Sigmoid colon (tissue), 7 donors: ENCODE results near the gene DPF3. TPM values are rescaled to one million over a fixed set of nuclear protein-coding genes. Genes with fewer than 3 reads are reported as not detected.
A peak's percentile ranks its signal among the peaks of the same experiment; 100 is the strongest.

Experiments
- DNase-seq: peaks from one replicate; pipeline ENCODE4 v3.0.0-alpha.2; 2019
- H3K27ac ChIP-seq, 4 donors: fragments of 200-600 bp; sonication (generic); one replicate each; pipeline ENCODE4 v1.5.1; 2016 to 2019; ENCODE audit warnings: mild to moderate bottlenecking in 1 of 4
- H3K27me3 ChIP-seq, 3 donors: fragments of 200-600 bp; sonication (generic); one replicate each; pipeline ENCODE4 v1.5.1; 2019; ENCODE audit warnings: mild to moderate bottlenecking in 1 of 3
- H3K36me3 ChIP-seq, 4 donors: fragments of 200-600 bp; sonication (generic); one replicate each; pipeline ENCODE4 v1.5.1; 2016 to 2019
- H3K4me1 ChIP-seq, 4 donors: fragments of 200-600 bp; sonication (generic); one replicate each; pipeline ENCODE4 v1.5.1; 2017 to 2019
- H3K4me3 ChIP-seq, 4 donors: fragments of 200-600 bp; sonication (generic); one replicate each; pipeline ENCODE4 v1.5.1; 2017 to 2019; ENCODE audit warnings: mild to moderate bottlenecking in 2 of 4, moderate library complexity in 1 of 4
- H3K9me3 ChIP-seq, 4 donors: fragments of 200-600 bp in 3 of 4; sonication (generic) in 3 of 4; one replicate each; pipeline versions ENCODE4 v1.5.1 to v1.6.1; 2013 to 2019
- EP300 ChIP-seq, 4 donors: sonication (generic); formaldehyde crosslinking; IDR thresholded peaks; one replicate each; pipeline ENCODE4 v1.6.1; 2017; ENCODE audit warnings: antibody characterized with exemption in 4 of 4
- POLR2A ChIP-seq, 2 donors: fragments of 450-650 bp; IDR thresholded peaks; one replicate each; pipeline ENCODE4 v1.6.1; 2016; ENCODE audit warnings: antibody characterized with exemption in 2 of 2, mild to moderate bottlenecking in 2 of 2, moderate library complexity in 2 of 2
- POLR2AphosphoS5 ChIP-seq, 4 donors: sonication (generic); formaldehyde crosslinking; IDR thresholded peaks; one replicate each; pipeline ENCODE4 v1.6.1; 2017; ENCODE audit warnings: antibody characterized with exemption in 4 of 4
- WGBS, 2 donors: extraction: QIAGEN DNeasy Blood & Tissue Kit; methylation state at CpG; one replicate each; pipeline ENCODE4 v1.1.7; 2013; 5-methylcytosine and 5-hydroxymethylcytosine counted together
- intact Hi-C: fragments of 100-400 bp; cut with DNase I; formaldehyde crosslinking; loops from one replicate; pipeline ENCODE4 v1.15.1; 2023
- polyA plus RNA-seq, 3 donors: library from polyadenylated mRNA; stranded (reverse); fragments of 200-250 nt; gene quantifications; one replicate each; pipeline ENCODE4 v1.2.3, GENCODE V29; 2013
- total RNA-seq, 4 donors: library from RNA; depleted of rRNA; stranded (reverse); fragments of >200 nt; gene quantifications; one replicate each; pipeline ENCODE4 v1.1.0, GENCODE V29; 2016
- TF ChIP-seq, protein P1 (sequence below), 4 experiments: fragments of 450-650 bp in 3 of 4; fragments of 200-600 bp in 1 of 4; IDR thresholded peaks; one replicate each; pipeline ENCODE4 v1.5.1; 2016 to 2019; ENCODE audit warnings: antibody characterized with exemption in 4 of 4, mild to moderate bottlenecking in 3 of 4, moderate library complexity in 2 of 4
- donor health status: healthy with polysubstance abuse.
- donor health status: Bipolar disorder and iron deficiency.
- donor health status: healthy.

DPF3 gene
- total and polyA plus RNA-seq, 7 donors, result 0.28 to 4.5 (median 2.3) TPM

DNA sequence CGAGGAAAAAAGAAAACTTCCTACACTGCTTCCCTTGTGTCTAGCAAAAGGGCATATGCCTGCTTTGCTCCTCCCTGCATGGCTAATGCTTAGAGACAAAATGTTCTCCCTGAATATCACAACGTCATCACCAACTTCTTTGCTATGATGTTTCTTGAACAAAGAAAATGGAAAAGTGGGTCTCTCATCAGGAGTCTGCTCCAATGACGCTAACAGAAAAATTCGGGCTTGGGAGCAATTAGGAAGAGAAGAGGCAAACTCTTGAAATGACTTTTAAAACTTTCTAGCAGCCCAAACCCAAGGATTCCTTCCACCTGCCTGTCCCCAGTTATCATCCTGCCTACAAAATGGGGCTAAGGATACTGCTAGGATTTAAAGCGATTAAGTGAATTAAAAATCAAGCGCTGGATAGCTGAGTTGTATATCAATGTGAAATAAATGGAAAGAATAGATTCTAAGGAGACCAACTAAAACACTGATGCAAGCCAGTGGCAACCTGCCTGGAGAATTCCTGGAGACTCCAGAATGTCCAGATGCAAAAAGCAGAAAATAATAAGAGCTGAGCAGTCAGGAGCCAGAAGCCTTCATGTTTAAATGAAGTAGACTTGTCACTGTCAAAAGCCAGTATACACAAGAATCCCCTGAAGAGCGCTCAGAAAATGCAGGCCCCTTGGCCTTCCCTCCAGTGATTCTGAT is 183.8 kb downstream of the DPF3 start:
- no peaks in the 10 kb centered on the region for H3K4me1 ChIP-seq
- 93 to 95% methylated on average over 7 of the region's 7 CpGs for WGBS, 2 donors
- TF ChIP-seq POLR2A (IDR thresholded peaks at IDR 0.05) (no peak), EP300 (IDR thresholded peaks at IDR 0.05) (no peak), POLR2AphosphoS5 (IDR thresholded peaks at IDR 0.05) (no peak)
- TF ChIP-seq, protein P1, sequence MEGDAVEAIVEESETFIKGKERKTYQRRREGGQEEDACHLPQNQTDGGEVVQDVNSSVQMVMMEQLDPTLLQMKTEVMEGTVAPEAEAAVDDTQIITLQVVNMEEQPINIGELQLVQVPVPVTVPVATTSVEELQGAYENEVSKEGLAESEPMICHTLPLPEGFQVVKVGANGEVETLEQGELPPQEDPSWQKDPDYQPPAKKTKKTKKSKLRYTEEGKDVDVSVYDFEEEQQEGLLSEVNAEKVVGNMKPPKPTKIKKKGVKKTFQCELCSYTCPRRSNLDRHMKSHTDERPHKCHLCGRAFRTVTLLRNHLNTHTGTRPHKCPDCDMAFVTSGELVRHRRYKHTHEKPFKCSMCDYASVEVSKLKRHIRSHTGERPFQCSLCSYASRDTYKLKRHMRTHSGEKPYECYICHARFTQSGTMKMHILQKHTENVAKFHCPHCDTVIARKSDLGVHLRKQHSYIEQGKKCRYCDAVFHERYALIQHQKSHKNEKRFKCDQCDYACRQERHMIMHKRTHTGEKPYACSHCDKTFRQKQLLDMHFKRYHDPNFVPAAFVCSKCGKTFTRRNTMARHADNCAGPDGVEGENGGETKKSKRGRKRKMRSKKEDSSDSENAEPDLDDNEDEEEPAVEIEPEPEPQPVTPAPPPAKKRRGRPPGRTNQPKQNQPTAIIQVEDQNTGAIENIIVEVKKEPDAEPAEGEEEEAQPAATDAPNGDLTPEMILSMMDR (IDR thresholded peaks at IDR 0.05), result no peak

DNA sequence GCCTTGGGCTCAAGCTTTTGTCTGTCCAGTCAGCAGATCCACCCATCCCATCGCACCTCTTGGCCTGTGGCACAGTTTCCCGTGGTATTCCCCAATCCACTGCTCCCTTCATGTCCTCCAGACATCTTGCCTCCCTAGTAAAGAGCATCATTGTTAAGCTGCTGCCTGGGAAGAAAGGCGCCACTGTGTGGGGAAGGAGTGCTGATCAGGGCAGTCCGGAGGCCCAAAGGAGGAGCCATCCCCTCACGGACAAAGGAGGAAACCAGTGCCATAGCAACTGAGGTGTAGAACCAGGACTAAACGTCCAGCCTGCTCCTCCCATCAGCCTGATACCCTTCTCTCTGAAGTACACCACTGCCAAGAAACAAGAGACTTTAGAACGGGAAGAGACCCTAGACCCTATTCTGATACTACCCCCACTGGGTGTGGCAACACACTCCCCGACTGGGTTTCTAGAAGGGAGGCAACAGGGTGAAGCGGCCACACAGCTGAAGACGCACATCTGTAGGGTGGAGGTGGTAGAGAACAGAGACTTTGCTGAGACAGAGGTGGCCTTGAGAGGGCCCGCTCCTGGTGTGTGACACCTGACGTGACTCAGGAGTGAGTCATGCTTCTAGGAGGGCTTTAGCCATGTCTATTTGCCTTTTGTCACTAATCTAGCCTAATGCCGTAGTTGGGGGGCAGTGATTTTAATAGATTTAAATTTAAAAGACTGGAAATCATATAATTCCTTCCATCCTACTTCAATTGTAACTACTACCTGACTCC is 185.0 kb downstream of the DPF3 start:
- H3K36me3 ChIP-seq, result no peaks in the 10 kb centered on the region
- intact Hi-C loops, result no loop called here

More for the DNA sequence above, 183.8 kb downstream of the DPF3 start:
- DNase-seq, result peak; percentile 18
- H3K4me3 ChIP-seq, result no peak overlapping the region
- H3K9me3 ChIP-seq, result no peaks in the 10 kb centered on the region
- intact Hi-C loops, result no loop called here
- H3K27me3 ChIP-seq, result no peaks in the 10 kb centered on the region
- H3K27ac ChIP-seq, result peak overlapping the region in 1 of 4 donors; percentile 53
- H3K36me3 ChIP-seq, result no peaks in the 10 kb centered on the region

DNA sequence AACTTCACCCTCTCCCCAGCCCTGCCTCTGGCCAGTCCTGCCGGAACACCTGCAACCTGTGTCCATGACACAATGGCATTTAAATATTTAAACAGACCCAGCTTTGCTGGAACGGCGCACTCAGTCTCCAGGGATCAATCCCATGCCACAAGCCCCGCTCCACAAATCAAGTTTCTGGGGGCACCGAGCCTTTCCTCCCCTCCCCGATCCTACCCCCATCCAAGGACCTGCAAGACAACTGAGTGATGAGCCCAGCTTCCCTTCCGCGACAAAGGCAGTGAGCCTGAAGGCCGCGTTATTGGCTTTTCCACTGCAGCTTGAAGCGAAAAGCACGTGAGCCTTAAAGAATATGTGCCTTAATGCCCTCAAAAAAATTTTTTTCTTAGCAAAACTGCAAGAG is 185.7 kb downstream of the DPF3 start:
- Histone ChIP-seq H3K27ac (no peak overlapping the region), H3K9me3 (no peaks in the 10 kb centered on the region), H3K27me3 (no peaks in the 10 kb centered on the region), H3K36me3 (no peaks in the 10 kb centered on the region), H3K4me3 (no peak overlapping the region), H3K4me1 (no peaks in the 10 kb centered on the region)
- intact Hi-C loops, result no loop called here
- DNase-seq, result no peak
- no peak for TF ChIP-seq EP300 (IDR thresholded peaks at IDR 0.05)
- no peak for TF ChIP-seq POLR2A (IDR thresholded peaks at IDR 0.05)
- TF ChIP-seq, protein P1 (IDR thresholded peaks at IDR 0.05), result no peak
- whole genome bisulfite sequencing, 2 donors, result 94 to 97% methylated on average over 12 of the region's 12 CpGs

More for the DNA sequence above, 185.0 kb downstream of the DPF3 start:
- H3K27ac ChIP-seq, result no peak overlapping the region
- no peaks in the 10 kb centered on the region for H3K9me3 ChIP-seq
- TF ChIP-seq EP300 (IDR thresholded peaks at IDR 0.05) (no peak), POLR2AphosphoS5 (IDR thresholded peaks at IDR 0.05) (no peak), POLR2A (IDR thresholded peaks at IDR 0.05) (no peak)
- TF ChIP-seq, protein P1 (IDR thresholded peaks at IDR 0.05), result no peak
- H3K27me3 ChIP-seq, result no peaks in the 10 kb centered on the region
- no peaks in the 10 kb centered on the region for H3K4me1 ChIP-seq
- 86 to 91% methylated on average over 13 of the region's 13 CpGs for WGBS, 2 donors
- DNase-seq, result no peak
- no peak overlapping the region for H3K4me3 ChIP-seq

DNA sequence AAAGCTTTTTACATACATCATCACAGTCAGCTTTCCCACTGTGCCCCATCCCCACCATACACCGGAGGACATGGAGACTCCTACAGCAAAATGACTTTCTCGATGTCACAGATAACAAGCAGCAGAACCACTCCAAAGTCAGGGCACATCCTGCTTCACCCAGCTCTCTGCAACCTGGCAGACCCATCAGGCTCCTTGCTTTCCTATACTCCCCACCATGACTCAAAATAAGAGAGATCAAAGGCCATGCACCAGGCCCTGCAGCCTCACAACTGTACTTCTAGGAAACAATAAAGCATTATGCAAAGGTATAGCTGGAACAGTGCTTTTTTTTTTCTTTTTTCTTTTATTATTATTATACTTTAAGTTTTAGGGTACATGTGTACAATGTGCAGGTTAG is 187.4 kb downstream of the DPF3 start:
- no peaks in the 10 kb centered on the region for H3K9me3 ChIP-seq
- no peak overlapping the region for H3K4me3 ChIP-seq
- no peaks in the 10 kb centered on the region for H3K27me3 ChIP-seq
- no peaks in the 10 kb centered on the region for H3K4me1 ChIP-seq
- H3K27ac ChIP-seq, result no peak overlapping the region
- DNase-seq, result no peak
- WGBS, 2 donors, result 94% methylated on average over 2 of the region's 2 CpGs
- intact Hi-C loops, result no loop called here
- no peaks in the 10 kb centered on the region for H3K36me3 ChIP-seq
- TF ChIP-seq POLR2AphosphoS5 (IDR thresholded peaks at IDR 0.05) (no peak), EP300 (IDR thresholded peaks at IDR 0.05) (no peak), POLR2A (IDR thresholded peaks at IDR 0.05) (no peak)
- TF ChIP-seq, protein P1 (IDR thresholded peaks at IDR 0.05), result no peak
